Gastroesophageal sphincter (tissue), 3 donors: ENCODE data around the gene CAND1.

Experiments used
- CTCF ChIP-seq, 4 experiments: fragments of 200-600 bp in 2 of 4; fragments of 450-650 bp in 2 of 4; sonication (generic) in 1 of 4; IDR thresholded peaks; one replicate each; pipeline ENCODE4 v1.5.1; 2017 to 2019; ENCODE audit warnings: antibody characterized with exemption in 4 of 4, mild to moderate bottlenecking in 2 of 4, moderate library complexity in 2 of 4
- EP300 ChIP-seq: sonication (generic); formaldehyde crosslinking; IDR thresholded peaks from one replicate; pipeline ENCODE4 v1.6.1; 2017; ENCODE audit warnings: antibody characterized with exemption, mild to moderate bottlenecking
- POLR2A ChIP-seq, 2 donors: fragments of 450-650 bp; IDR thresholded peaks; one replicate each; pipeline ENCODE4 v1.6.1; 2017; ENCODE audit warnings: antibody characterized with exemption in 2 of 2, mild to moderate bottlenecking in 2 of 2, moderate library complexity in 1 of 2
- POLR2AphosphoS5 ChIP-seq: sonication (generic); formaldehyde crosslinking; IDR thresholded peaks from one replicate; pipeline ENCODE4 v1.6.1; 2017; ENCODE audit warnings: antibody characterized with exemption

- TF ChIP-seq CTCF (IDR thresholded peaks at IDR 0.05): no peak
- TF ChIP-seq POLR2AphosphoS5: no peak
- TF ChIP-seq POLR2A (IDR thresholded peaks at IDR 0.05): no peak
- TF ChIP-seq EP300: no peak
Observed at GRCh38 chr12:67352682-67353081, 83.5 kb downstream of the CAND1 start.
